ENCODE measurements around the gene SPATA24.

The SPATA24 gene

GRCh38 chr5:139435676-139436075 is 31.8 kb upstream of the SPATA24 start:
- H3K9ac ChIP-seq (ENCODE audit: low read length in 2 of 2): no peak overlapping the region
- no peaks in the 10 kb centered on the region for H3K27me3 ChIP-seq (ENCODE audit: control insufficient read depth in 1 of 2, insufficient read depth in 2 of 2, low read length in 2 of 2)
- no peak overlapping the region for H3K4me3 ChIP-seq (ENCODE audit: low read length in 2 of 2)

DNA sequence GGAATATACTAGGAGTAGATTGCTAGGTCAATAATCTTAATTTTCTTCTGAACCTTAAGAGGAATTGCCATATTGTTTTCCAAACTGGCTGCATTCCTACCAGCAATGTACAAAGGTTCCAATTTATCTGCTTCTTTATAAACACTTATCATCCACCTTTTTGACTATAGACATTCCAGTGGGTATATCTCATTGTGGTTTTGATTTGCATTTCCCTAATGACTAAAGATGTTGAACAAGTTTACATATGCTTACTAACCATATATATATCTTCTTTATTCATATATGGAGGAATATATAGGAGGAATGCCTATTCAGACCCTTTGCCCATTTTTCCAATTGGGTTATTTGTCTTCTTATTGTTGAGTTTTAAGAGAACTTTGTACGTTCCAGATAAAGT is 27.8 kb upstream of the SPATA24 start:
- peaks cover 12 to 16% of the 10 kb centered on the region in 2 donors for H3K36me3 ChIP-seq (ENCODE audit: control insufficient read depth in 2 of 2, insufficient read depth in 2 of 2, low read length in 2 of 2)
- H3K4me1 ChIP-seq (ENCODE audit: control insufficient read depth, insufficient read depth, low read length): no peaks in the 10 kb centered on the region
- H3K27ac ChIP-seq (ENCODE audit: low read length): no peak overlapping the region
- H3K27me3 ChIP-seq (ENCODE audit: control insufficient read depth in 1 of 2, insufficient read depth in 2 of 2, low read length in 2 of 2): no peaks in the 10 kb centered on the region
- no peak overlapping the region for H3K9ac ChIP-seq (ENCODE audit: low read length in 2 of 2)
- no peaks in the 10 kb centered on the region for H3K9me3 ChIP-seq (ENCODE audit: control insufficient read depth in 2 of 2, low read length in 2 of 2)
- no peak overlapping the region for H3K4me3 ChIP-seq (ENCODE audit: low read length in 2 of 2)

More at GRCh38 chr5:139435676-139436075, 31.8 kb upstream of the SPATA24 start:
- Histone ChIP-seq H3K9me3 (ENCODE audit: control insufficient read depth in 2 of 2, low read length in 2 of 2) (no peaks in the 10 kb centered on the region), H3K4me1 (ENCODE audit: control insufficient read depth, insufficient read depth, low read length) (peaks cover 15% of the 10 kb centered on the region), H3K36me3 (ENCODE audit: control insufficient read depth in 2 of 2, insufficient read depth in 2 of 2, low read length in 2 of 2) (peaks cover 5 to 13% of the 10 kb centered on the region in 2 donors), H3K27ac (ENCODE audit: low read length) (no peak overlapping the region)

DNA sequence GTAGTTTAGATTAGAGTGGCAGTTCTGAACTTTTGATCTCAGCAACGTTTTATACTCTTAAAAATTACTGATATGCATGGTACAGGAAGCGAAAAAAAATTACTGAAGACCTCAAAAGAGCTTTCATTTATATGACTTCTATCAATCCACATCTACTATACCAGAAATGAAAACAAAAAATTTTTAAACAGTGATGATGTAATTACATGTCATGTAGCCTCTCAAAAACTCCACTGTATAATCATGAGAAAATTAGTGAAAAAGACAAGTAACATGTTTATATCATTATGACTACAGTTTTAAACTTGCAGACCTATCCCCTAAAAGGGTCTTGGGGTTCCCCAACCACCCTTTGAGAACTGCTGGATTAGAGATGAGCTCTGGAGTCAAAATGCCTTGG is 26.1 kb upstream of the SPATA24 start:
- H3K9ac ChIP-seq (ENCODE audit: low read length in 2 of 2): no peak overlapping the region
- peaks cover 18 to 22% of the 10 kb centered on the region in 2 donors for H3K36me3 ChIP-seq (ENCODE audit: control insufficient read depth in 2 of 2, insufficient read depth in 2 of 2, low read length in 2 of 2)

GRCh38 chr5:139426203-139426885 is 22.5 kb upstream of the SPATA24 start:
- peaks cover 19 to 22% of the 10 kb centered on the region in 2 donors for H3K36me3 ChIP-seq (ENCODE audit: control insufficient read depth in 2 of 2, insufficient read depth in 2 of 2, low read length in 2 of 2)
- no peaks in the 10 kb centered on the region for H3K9me3 ChIP-seq (ENCODE audit: control insufficient read depth in 2 of 2, low read length in 2 of 2)
- no peak overlapping the region for H3K27ac ChIP-seq (ENCODE audit: low read length)
- H3K9ac ChIP-seq (ENCODE audit: low read length in 2 of 2): no peak overlapping the region
- no peaks in the 10 kb centered on the region for H3K27me3 ChIP-seq (ENCODE audit: control insufficient read depth in 1 of 2, insufficient read depth in 2 of 2, low read length in 2 of 2)
- no peaks in the 10 kb centered on the region for H3K4me1 ChIP-seq (ENCODE audit: control insufficient read depth, insufficient read depth, low read length)
- no peak overlapping the region for H3K4me3 ChIP-seq (ENCODE audit: low read length in 2 of 2)

More for the DNA sequence above, 26.1 kb upstream of the SPATA24 start:
- H3K9me3 ChIP-seq (ENCODE audit: control insufficient read depth in 2 of 2, low read length in 2 of 2): no peaks in the 10 kb centered on the region
- no peaks in the 10 kb centered on the region for H3K27me3 ChIP-seq (ENCODE audit: control insufficient read depth in 1 of 2, insufficient read depth in 2 of 2, low read length in 2 of 2)
- no peak overlapping the region for H3K4me3 ChIP-seq (ENCODE audit: low read length in 2 of 2)
- H3K27ac ChIP-seq (ENCODE audit: low read length): no peak overlapping the region
- H3K4me1 ChIP-seq (ENCODE audit: control insufficient read depth, insufficient read depth, low read length): no peaks in the 10 kb centered on the region

- Histone ChIP-seq H3K9me3 (ENCODE audit: control insufficient read depth in 2 of 2, low read length in 2 of 2) (no peaks in the 10 kb centered on the region), H3K4me3 (ENCODE audit: low read length in 2 of 2) (no peak overlapping the region), H3K4me1 (ENCODE audit: control insufficient read depth, insufficient read depth, low read length) (no peaks in the 10 kb centered on the region), H3K27ac (ENCODE audit: low read length) (no peak overlapping the region), H3K36me3 (ENCODE audit: control insufficient read depth in 2 of 2, insufficient read depth in 2 of 2, low read length in 2 of 2) (peaks cover 17 to 22% of the 10 kb centered on the region in 2 donors), H3K9ac (ENCODE audit: low read length in 2 of 2) (no peak overlapping the region), H3K27me3 (ENCODE audit: control insufficient read depth in 1 of 2, insufficient read depth in 2 of 2, low read length in 2 of 2) (no peaks in the 10 kb centered on the region)
Observed at GRCh38 chr5:139425497-139425896, 21.6 kb upstream of the SPATA24 start.

- Histone ChIP-seq H3K9me3 (ENCODE audit: control insufficient read depth in 2 of 2, low read length in 2 of 2) (no peaks in the 10 kb centered on the region), H3K27ac (ENCODE audit: low read length) (no peak overlapping the region), H3K9ac (ENCODE audit: low read length in 2 of 2) (no peak overlapping the region), H3K36me3 (ENCODE audit: control insufficient read depth in 2 of 2, insufficient read depth in 2 of 2, low read length in 2 of 2) (peaks cover 25 to 33% of the 10 kb centered on the region in 2 donors), H3K27me3 (ENCODE audit: control insufficient read depth in 1 of 2, insufficient read depth in 2 of 2, low read length in 2 of 2) (no peaks in the 10 kb centered on the region), H3K4me3 (ENCODE audit: low read length in 2 of 2) (no peak overlapping the region), H3K4me1 (ENCODE audit: control insufficient read depth, insufficient read depth, low read length) (peaks cover 11% of the 10 kb centered on the region)
Observed at GRCh38 chr5:139422307-139422893, 18.5 kb upstream of the SPATA24 start.

- Histone ChIP-seq H3K9me3 (ENCODE audit: control insufficient read depth in 2 of 2, low read length in 2 of 2) (no peaks in the 10 kb centered on the region), H3K27ac (ENCODE audit: low read length) (no peak overlapping the region), H3K27me3 (ENCODE audit: control insufficient read depth in 1 of 2, insufficient read depth in 2 of 2, low read length in 2 of 2) (no peaks in the 10 kb centered on the region), H3K36me3 (ENCODE audit: control insufficient read depth in 2 of 2, insufficient read depth in 2 of 2, low read length in 2 of 2) (peaks cover 19 to 22% of the 10 kb centered on the region in 2 donors), H3K4me3 (ENCODE audit: low read length in 2 of 2) (no peak overlapping the region), H3K9ac (ENCODE audit: low read length in 2 of 2) (no peak overlapping the region), H3K4me1 (ENCODE audit: control insufficient read depth, insufficient read depth, low read length) (peaks cover 35% of the 10 kb centered on the region)
Observed at GRCh38 chr5:139419226-139420192, 15.6 kb upstream of the SPATA24 start.

GRCh38 chr5:139418793-139419192 is 14.9 kb upstream of the SPATA24 start:
- no peak overlapping the region for H3K4me3 ChIP-seq (ENCODE audit: low read length in 2 of 2)
- no peaks in the 10 kb centered on the region for H3K27me3 ChIP-seq (ENCODE audit: control insufficient read depth in 1 of 2, insufficient read depth in 2 of 2, low read length in 2 of 2)
- no peak overlapping the region for H3K27ac ChIP-seq (ENCODE audit: low read length)
- no peak overlapping the region for H3K9ac ChIP-seq (ENCODE audit: low read length in 2 of 2)
- H3K4me1 ChIP-seq (ENCODE audit: control insufficient read depth, insufficient read depth, low read length): peaks cover 40% of the 10 kb centered on the region
- peaks cover 17 to 20% of the 10 kb centered on the region in 2 donors for H3K36me3 ChIP-seq (ENCODE audit: control insufficient read depth in 2 of 2, insufficient read depth in 2 of 2, low read length in 2 of 2)
- H3K9me3 ChIP-seq (ENCODE audit: control insufficient read depth in 2 of 2, low read length in 2 of 2): no peaks in the 10 kb centered on the region

GRCh38 chr5:139417214-139417613 is 13.3 kb upstream of the SPATA24 start:
- H3K36me3 ChIP-seq (ENCODE audit: control insufficient read depth in 2 of 2, insufficient read depth in 2 of 2, low read length in 2 of 2): peaks cover 16 to 22% of the 10 kb centered on the region in 2 donors
- H3K9me3 ChIP-seq (ENCODE audit: control insufficient read depth in 2 of 2, low read length in 2 of 2): no peaks in the 10 kb centered on the region
- H3K9ac ChIP-seq (ENCODE audit: low read length in 2 of 2): no peak overlapping the region
- no peaks in the 10 kb centered on the region for H3K27me3 ChIP-seq (ENCODE audit: control insufficient read depth in 1 of 2, insufficient read depth in 2 of 2, low read length in 2 of 2)
- peaks cover 44% of the 10 kb centered on the region for H3K4me1 ChIP-seq (ENCODE audit: control insufficient read depth, insufficient read depth, low read length)
- no peak overlapping the region for H3K27ac ChIP-seq (ENCODE audit: low read length)
- H3K4me3 ChIP-seq (ENCODE audit: low read length in 2 of 2): no peak overlapping the region

DNA sequence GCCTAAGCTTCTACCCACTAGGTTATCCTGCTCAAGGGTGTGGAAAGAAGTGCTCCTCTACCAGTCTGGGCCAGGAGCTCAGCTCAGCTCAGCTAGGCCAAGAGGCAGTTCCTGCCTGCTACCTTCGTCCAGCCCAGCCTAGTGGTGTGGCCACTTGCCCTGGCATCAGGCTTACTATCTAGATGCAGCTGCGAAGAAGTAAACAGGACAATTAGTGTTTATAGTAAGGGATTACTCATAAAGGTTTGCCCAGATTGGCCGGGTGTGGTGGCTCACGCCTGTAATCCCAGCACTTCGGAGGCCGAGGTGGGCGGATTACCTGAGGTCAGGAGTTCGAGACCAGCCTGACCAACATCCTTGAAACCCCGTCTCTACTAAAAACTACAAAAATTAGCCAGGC is 12.8 kb upstream of the SPATA24 start:
- Histone ChIP-seq H3K4me3 (ENCODE audit: low read length in 2 of 2) (peak overlapping the region in 1 of 2 donors; percentile 22), H3K9ac (ENCODE audit: low read length in 2 of 2) (no peak overlapping the region), H3K4me1 (ENCODE audit: control insufficient read depth, insufficient read depth, low read length) (peaks cover 44% of the 10 kb centered on the region), H3K36me3 (ENCODE audit: control insufficient read depth in 2 of 2, insufficient read depth in 2 of 2, low read length in 2 of 2) (peaks cover 16 to 22% of the 10 kb centered on the region in 2 donors), H3K9me3 (ENCODE audit: control insufficient read depth in 2 of 2, low read length in 2 of 2) (no peaks in the 10 kb centered on the region), H3K27ac (ENCODE audit: low read length) (no peak overlapping the region), H3K27me3 (ENCODE audit: control insufficient read depth in 1 of 2, insufficient read depth in 2 of 2, low read length in 2 of 2) (no peaks in the 10 kb centered on the region)
